NCI-H1694 (cell line): ENCODE measurements around the gene NEUROD2.
"Not testable (repeated sequence)": the region's sequence is repeated elsewhere in the genome, so short reads cannot be mapped to it uniquely, and the experiment has no call there.

Source experiments
- DNase-seq: peaks from one replicate; lab custom pipeline; 2025; lab: John Stamatoyannopoulos, UW

NEUROD2 gene

DNA sequence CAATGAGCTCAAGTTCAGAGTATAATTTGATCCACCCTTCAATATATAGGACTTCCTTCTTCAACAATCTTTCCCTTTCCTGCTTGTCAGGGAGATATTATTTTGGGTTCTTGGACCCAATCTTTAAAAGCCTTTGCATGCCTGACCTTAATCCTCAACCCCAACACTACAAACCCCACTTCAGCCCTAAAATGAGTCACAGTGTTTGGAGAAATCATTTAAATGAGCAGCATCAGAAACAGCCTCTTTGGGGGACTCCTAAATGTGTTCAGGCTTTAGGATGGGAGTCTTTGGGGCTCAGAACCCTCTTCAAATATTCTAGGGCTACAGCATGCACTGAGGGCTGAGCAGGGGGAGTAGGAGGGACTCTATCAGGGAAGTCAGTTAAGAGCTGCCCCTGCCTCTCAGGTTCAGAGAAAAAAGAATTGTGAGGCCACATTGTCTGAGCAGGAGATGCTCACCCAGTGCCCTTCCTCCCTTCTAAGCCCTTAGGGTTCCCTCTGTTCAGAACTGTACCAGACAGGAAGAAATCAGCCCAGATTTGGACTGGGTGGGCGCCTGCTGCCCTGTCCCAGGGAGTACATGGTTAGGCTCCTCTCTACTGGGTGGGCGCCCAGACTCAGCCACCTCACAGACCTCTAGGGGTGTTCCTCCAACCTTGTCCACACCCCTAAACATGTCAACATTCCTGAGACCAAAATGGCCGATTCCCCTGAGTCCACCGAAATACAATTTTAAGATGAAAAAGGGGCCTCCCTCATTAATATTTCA, 5.0 kb downstream of the NEUROD2 start:
- no peak for DNase-seq

DNA sequence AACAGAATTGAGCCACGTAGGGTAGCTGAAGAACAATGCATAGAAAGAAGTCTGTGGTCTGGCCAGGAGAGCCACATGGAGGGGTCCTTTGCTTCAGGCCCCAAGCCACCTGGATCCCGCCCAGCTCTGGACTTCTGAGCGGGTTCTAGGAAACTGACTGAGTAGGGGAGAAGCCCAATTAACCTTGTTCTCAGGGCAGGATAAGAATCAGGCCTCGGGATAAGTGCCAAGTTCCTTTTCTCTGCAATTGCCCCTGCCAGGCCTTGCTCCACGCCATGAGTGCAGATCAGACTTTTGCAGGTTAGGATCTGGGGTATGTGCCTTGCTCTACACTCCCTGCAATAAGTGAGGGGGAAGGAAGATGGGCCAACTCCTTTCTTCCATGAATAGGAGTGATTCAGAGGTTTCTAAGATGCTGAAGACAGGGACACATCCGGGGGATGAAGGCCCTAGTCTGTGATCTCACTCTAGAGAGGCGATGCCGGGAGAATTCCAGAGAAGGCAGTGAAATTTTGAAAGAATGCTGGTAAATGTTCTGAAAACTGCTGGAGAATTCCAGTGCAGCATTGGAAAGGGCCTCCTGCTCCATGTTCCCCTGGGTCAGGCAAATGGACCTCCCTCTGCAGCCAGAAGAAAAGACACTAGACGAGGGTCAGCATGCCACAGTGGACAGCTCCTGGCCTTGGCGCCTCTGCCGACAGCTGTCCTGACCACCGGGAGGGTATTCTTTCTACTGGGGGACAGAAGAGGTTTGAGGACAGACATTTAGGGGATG, 5.8 kb downstream of the NEUROD2 start:
- no peak for DNase-seq

GRCh38 chr17:39600997-39601597, 6.6 kb downstream of the NEUROD2 start:
- DNase-seq = no peak

DNA sequence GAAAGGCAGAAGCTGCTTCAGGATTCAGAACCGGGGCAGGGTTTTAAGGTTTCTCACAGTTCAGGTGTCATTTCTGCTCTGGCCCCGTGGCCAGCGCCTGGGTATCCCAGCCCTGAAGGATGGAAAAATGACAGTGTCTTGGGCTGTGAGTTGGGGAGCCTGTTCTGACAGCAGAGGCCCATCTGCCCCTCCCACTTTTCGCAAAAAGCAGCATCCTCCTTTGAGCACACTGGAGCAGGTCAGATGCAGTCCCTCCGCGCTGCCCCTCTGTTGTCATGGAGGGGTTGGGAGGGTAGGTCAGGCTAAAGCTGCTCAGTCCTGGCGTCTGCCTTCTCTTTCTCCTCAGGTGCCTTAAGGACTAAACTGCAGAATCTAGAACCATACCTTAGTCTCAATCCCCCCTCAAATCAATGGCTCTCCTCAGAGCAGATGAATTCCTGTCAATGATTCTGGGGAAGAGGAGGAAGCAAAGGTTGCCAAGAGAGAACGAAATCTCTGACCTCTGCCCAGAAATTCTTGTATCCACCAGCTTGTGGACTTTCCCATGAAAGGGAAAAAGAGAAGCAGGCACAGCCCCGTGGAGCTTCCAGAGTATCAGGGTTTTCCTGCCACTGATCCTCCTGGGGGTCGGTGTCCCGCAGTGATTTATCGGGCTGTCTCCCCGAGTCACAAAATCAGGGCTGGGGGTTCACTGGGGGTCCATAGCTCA, 7.3 kb downstream of the NEUROD2 start:
- no peak for DNase-seq

DNA sequence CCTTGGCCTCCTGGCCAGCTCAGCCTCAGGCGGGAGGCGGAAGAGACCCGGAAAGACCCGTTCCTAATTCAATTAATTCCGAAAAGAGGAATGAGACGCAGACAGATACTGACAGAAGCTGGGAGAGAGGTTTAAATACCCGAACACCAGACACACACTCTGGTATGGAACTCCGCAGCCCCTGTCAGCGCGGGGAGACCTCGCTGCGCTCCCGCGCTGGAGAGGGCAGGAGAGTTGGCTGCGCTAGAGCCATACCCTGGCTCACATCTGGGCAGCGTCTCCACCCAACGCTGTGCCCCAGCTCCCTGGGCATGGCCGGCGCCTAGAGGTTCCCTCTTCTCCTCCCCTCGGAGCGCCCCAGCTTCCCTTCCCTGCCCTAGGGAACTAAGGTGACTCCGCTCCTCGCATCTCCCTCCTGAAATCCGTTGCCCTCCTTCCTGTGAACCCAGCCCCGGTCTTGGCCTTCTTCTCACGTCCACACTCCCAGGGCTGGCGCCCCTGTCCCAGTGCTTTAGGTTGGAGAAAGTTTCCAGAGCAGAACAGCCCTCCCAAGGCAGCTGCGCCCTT, 8.0 kb downstream of the NEUROD2 start:
- peak; percentile 67 for DNase-seq

DNA sequence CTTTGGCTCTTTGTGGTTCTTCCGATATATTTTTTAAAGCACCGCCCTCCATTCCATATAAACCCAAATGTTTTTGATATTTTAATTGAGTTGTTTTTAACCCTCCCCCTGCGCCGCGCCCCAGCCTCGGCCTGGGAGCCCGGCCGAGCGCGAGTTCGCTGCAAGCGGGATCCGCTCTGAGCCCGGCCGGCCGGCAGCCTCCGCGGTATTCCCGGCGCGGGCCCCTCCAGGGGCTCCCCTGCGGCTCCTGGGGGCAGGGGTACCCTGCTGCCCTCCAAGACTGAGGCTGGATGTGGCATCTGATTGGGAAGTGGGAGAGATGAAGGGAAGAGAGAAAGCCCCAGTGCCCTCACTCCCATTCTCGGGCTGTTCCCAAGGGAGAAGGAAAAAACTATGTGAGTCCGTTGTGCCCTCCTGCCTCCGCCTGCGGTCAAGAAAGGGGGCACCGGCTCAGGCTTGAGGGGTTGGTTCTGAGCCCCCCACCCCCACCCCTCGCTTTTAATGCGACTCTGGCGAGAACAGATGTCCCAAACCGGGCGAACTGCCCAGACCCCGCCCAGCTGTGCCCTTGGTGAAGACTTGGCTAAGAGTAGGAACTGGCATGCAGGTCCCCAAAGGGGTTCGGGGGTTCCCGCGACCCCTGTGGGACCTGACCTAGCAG, 8.6 kb downstream of the NEUROD2 start:
- DNase-seq = peak; percentile 67

GRCh38 chr17:39598630-39599003, 9.1 kb downstream of the NEUROD2 start:
- no peak for DNase-seq

- DNase-seq = no peak
Observed at GRCh38 chr17:39598047-39598481, 9.7 kb downstream of the NEUROD2 start.

- DNase-seq = peak; percentile 82
Observed at GRCh38 chr17:39597372-39598046, 10.2 kb downstream of the NEUROD2 start.

DNA sequence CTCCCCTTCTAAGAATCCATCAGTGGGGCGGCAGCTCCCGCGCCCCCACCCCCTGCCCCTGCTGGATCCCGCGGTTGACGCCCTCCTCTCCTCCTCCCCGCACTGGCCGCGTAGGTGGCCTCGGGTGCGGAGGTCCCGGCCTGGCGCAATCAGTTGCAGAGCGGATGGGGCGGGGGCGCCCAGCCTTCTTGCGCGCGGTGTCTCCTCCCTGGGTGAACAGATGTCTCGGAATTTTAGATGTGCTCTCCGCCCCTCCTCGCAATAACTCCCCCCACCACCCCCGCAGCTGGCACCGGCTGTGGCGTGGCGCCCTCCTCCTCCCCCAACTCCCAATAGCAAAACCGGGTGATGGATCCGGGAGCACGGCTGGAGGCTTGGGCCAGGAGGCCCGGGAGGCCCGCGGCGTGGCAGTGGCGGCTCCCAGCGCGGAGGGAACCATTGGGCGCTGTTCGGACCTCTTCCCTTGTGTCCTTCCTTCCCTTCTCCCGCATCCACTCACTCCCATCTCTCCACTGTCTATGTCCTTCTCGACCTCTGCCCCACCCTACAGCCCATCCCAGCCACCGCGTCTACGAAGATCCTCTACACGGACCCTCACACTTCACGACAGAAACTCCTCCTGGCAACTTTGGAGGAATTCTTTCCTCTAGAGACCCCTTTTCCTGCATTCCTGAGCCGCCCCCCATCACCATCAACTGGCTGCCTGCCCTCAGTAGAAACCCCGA, 11.0 kb downstream of the NEUROD2 start:
- DNase-seq = peak; percentile 65

- DNase-seq = no peak
Observed at GRCh38 chr17:39595928-39596510, 11.7 kb downstream of the NEUROD2 start.

DNA sequence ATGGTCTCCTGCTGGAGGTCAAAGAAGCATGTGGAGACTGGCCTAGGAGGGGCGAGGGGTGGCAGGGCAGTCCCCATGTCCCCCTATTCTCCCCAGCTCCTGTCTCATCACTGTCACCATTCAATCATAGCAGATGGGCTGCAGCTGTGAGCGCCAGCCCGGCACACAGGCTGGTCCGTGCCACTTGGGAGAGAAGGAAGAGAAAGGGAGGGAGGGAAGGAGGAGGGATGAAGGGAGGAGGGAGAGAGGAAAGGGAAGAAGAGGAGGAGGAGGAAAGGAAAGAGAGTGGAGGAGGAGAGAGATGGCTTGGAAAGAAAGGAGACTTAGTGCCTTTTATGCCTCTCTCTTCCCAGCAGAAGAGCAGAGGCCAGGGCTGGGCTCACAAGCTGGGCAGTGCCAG, 12.4 kb downstream of the NEUROD2 start:
- no peak for DNase-seq

DNA sequence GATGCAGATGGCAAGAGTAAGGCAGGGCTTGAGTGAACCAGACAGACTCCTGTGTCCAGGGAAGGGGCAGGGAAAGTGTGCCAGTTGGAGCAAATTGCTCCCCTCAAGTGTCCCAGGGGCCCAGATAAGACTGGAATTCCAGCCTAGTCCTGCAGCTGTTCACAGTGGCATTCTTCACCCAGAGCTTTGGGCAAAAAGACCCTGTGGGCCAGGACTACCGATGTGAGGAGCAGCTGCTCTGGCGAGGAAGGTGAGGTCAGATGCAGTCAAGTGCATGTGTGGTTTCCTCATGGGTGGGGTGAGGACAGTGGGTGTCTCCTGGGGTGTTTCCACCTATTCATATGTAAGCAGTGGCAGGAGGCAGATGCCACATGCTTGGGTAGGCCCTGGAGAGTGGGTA, 14.3 kb downstream of the NEUROD2 start:
- DNase-seq = no peak

GRCh38 chr17:39591958-39592954, 15.5 kb downstream of the NEUROD2 start:
- peak; percentile 86 for DNase-seq

GRCh38 chr17:39590180-39590579, 17.5 kb downstream of the NEUROD2 start:
- DNase-seq = not testable (repeated sequence)

DNA sequence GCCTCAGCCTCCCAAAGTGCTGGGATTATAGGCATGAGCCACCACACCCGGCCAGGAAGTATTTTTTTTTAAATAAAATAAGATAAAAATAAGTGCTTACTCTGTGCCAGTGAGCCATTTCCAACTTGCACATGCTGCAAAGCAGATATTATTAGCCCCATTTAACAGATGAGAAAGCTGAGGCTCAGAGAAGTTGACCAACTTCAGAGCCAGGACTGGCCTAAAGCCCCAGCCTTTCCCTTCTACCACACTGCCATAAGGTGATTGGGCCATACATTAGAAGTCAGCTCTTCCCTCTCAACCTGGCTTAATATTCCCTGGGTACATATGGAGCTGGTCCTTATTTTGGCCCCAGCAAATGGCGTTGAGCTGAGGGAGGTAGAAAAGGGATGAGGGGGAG, 25.1 kb downstream of the NEUROD2 start:
- DNase-seq = no peak

GRCh38 chr17:39581759-39582085, 26.0 kb downstream of the NEUROD2 start:
- no peak for DNase-seq

GRCh38 chr17:39581071-39581758, 26.5 kb downstream of the NEUROD2 start:
- DNase-seq = no peak
